ENCODE results near the gene ANKIB1. TPM values are rescaled to one million over a fixed set of nuclear protein-coding genes. Genes with fewer than 3 reads are reported as not detected.

ANKIB1 gene
- total RNA-seq, 2 donors from 2014 or later = 33.3 to 37.1 TPM

DNA sequence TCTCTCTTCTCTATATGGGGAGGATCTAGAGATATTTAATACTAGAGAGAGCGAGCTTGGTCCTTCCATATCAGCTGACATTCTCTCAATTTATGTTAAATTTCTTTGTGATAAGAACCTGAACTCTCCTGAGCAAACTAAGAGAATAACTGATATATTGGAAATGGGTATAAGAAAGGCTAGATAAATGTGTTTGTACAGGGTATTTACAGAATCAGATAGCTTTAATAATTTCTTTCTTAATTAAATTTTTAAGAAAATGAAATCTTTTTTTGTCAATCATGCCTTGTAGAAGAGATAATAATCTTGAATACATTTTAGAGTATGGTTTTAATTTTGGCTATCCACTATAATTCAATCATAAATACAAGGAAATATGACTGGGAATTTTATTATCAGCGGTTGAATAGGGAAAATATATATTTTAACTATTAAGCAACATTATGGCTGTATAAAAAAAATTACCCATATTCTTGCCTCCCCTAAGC is 58.7 kb downstream of the ANKIB1 start:
- ATAC-seq (ENCODE audit: insufficient number of reproducible peaks, low FRiP score, low read depth) = no peak
- no peak overlapping the region for H3K27ac ChIP-seq
- H3K4me1 ChIP-seq (ENCODE audit: control insufficient read depth in 1 of 2, low read depth in 2 of 2) = no peaks in the 10 kb centered on the region
- no peaks in the 10 kb centered on the region for H3K27me3 ChIP-seq (replicated peaks; ENCODE audit: insufficient read depth)
- no peak overlapping the region for H3K4me3 ChIP-seq
- no peak for DNase-seq (ENCODE audit: low spot score)
- TF ChIP-seq, protein P1, sequence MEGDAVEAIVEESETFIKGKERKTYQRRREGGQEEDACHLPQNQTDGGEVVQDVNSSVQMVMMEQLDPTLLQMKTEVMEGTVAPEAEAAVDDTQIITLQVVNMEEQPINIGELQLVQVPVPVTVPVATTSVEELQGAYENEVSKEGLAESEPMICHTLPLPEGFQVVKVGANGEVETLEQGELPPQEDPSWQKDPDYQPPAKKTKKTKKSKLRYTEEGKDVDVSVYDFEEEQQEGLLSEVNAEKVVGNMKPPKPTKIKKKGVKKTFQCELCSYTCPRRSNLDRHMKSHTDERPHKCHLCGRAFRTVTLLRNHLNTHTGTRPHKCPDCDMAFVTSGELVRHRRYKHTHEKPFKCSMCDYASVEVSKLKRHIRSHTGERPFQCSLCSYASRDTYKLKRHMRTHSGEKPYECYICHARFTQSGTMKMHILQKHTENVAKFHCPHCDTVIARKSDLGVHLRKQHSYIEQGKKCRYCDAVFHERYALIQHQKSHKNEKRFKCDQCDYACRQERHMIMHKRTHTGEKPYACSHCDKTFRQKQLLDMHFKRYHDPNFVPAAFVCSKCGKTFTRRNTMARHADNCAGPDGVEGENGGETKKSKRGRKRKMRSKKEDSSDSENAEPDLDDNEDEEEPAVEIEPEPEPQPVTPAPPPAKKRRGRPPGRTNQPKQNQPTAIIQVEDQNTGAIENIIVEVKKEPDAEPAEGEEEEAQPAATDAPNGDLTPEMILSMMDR (IDR thresholded peaks at IDR 0.05) = no peak
- peaks cover 5% of the 10 kb centered on the region for H3K36me3 ChIP-seq
- no peaks in the 10 kb centered on the region for H3K9me3 ChIP-seq

DNA sequence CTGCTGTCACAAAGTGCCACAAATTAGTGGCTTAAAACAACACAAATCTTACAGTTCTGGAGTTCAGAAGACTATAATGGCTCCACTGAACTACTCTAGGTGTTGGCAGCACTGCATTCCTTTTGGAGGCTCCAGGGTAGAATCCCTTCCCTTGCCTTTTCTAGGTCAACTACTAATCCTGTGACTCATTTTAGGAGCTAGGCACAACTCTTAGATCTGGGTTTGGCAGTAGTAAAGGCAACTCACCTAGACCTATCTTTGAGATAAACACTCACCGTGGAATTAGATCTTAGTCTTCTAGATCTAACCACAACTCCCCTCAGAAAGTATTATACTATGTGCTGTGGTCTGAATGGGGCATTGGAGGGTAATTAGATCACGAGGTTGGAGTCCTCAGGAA is 60.4 kb downstream of the ANKIB1 start:
- DNase-seq (ENCODE audit: low spot score) = no peak
- Histone ChIP-seq H3K27me3 (replicated peaks; ENCODE audit: insufficient read depth) (no peaks in the 10 kb centered on the region), H3K27ac (no peak overlapping the region), H3K4me3 (no peak overlapping the region), H3K9me3 (no peaks in the 10 kb centered on the region), H3K4me1 (ENCODE audit: control insufficient read depth in 1 of 2, low read depth in 2 of 2) (no peaks in the 10 kb centered on the region), H3K36me3 (peaks cover 5% of the 10 kb centered on the region)
- ATAC-seq (ENCODE audit: insufficient number of reproducible peaks, low FRiP score, low read depth) = no peak
- TF ChIP-seq, protein P1 (IDR thresholded peaks at IDR 0.05) = no peak

DNA sequence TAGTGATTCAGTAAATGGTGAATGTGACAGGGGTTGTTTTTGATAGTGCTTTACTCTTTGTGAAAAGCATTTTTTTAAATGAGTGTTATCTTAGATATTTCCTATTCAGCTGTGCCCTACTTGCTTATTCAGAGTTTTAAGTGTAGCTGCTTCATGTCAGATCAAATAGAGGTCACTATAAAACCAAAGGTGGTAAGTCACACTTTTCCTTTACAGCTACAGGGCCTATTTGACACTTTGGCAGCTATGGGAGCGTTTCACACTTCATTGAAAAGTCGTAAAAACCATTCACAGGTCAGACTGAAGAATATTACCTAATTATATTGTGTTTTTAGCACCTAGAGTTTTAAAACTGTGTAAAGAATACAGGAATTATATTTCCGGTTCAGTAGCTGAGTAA is 67.3 kb downstream of the ANKIB1 start:
- no peak for ATAC-seq (ENCODE audit: insufficient number of reproducible peaks, low FRiP score, low read depth)
- no peaks in the 10 kb centered on the region for H3K4me1 ChIP-seq (ENCODE audit: control insufficient read depth in 1 of 2, low read depth in 2 of 2)
- no peak overlapping the region for H3K27ac ChIP-seq
- DNase-seq (ENCODE audit: low spot score) = no peak
- H3K27me3 ChIP-seq (replicated peaks; ENCODE audit: insufficient read depth) = no peaks in the 10 kb centered on the region
- H3K4me3 ChIP-seq = no peak overlapping the region
- H3K9me3 ChIP-seq = no peaks in the 10 kb centered on the region
- peaks cover 2% of the 10 kb centered on the region for H3K36me3 ChIP-seq
- TF ChIP-seq, protein P1 (IDR thresholded peaks at IDR 0.05) = no peak

DNA sequence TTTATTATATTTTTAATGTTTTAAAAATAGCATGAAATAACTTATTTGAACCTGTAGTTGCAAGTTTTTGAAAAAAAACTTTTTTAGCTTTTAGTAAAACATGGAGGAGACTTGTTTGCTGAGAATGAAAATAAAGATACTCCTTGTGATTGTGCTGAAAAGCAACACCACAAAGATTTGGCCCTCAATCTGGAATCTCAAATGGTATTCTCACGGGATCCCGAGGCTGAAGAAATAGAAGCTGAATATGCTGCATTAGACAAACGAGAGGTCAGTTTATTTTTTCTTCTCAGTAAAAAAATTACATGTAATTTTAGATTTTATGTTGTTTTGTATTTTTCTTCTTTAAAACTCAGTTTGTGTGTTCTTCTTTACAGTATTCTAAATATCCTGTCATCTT is 73.5 kb downstream of the ANKIB1 start:
- TF ChIP-seq, protein P1 (IDR thresholded peaks at IDR 0.05) = no peak
- ATAC-seq (ENCODE audit: insufficient number of reproducible peaks, low FRiP score, low read depth) = no peak
- H3K9me3 ChIP-seq = no peaks in the 10 kb centered on the region
- no peak for DNase-seq (ENCODE audit: low spot score)
- no peak overlapping the region for H3K4me3 ChIP-seq
- H3K27ac ChIP-seq = no peak overlapping the region
- H3K27me3 ChIP-seq (replicated peaks; ENCODE audit: insufficient read depth) = no peaks in the 10 kb centered on the region
- no peaks in the 10 kb centered on the region for H3K4me1 ChIP-seq (ENCODE audit: control insufficient read depth in 1 of 2, low read depth in 2 of 2)
- H3K36me3 ChIP-seq = no peaks in the 10 kb centered on the region

DNA sequence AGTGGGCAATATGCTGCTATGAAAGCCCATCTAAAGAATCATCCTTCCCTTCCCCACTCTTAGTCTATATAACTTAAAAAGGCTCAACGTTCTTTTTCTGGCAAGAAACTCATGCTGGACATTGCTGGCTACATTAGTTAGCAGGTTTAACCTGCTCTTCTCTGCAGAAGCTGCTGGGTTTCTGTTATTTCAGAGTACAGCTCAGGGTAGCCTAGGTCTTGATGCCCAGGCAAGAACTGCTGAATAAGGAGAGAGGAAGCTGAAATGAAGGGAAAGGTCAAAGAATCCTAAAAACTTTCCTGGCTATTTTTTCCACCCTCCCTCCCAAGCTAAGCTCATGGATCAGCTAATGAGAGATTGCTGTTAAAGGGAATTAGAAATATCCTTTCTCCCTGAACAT is 79.4 kb downstream of the ANKIB1 start:
- no peak for ATAC-seq (ENCODE audit: insufficient number of reproducible peaks, low FRiP score, low read depth)
- Histone ChIP-seq H3K36me3 (no peaks in the 10 kb centered on the region), H3K27me3 (replicated peaks; ENCODE audit: insufficient read depth) (no peaks in the 10 kb centered on the region), H3K4me1 (ENCODE audit: control insufficient read depth in 1 of 2, low read depth in 2 of 2) (peaks cover 0 to 4% of the 10 kb centered on the region in 2 donors), H3K4me3 (no peak overlapping the region), H3K27ac (no peak overlapping the region), H3K9me3 (no peaks in the 10 kb centered on the region)
- TF ChIP-seq, protein P1 (IDR thresholded peaks at IDR 0.05) = no peak
- no peak for DNase-seq (ENCODE audit: low spot score)
